GM10266 (cell line): ENCODE results near the gene GAREM1.

Experiments used
- DNase-seq: peaks from one replicate; pipeline ENCODE4 v3.0.0; 2012; ENCODE audit errors: extremely low spot score
- CTCF ChIP-seq: IDR thresholded peaks from 2 replicates; pipeline ENCODE4 v1.5.1; 2012; ENCODE audit warnings: mild to moderate bottlenecking, low read depth; ENCODE audit not compliant: control insufficient read depth, insufficient read depth; ENCODE audit errors: missing control alignments

The GAREM1 gene

GRCh38 chr18:32455361-32455760 lies 15.3 kb downstream of the GAREM1 start:
- DNase-seq = no peak

GRCh38 chr18:32454593-32454992 lies 16.1 kb downstream of the GAREM1 start:
- no peak for TF ChIP-seq CTCF
- no peak for DNase-seq

More at GRCh38 chr18:32455361-32455760, 15.3 kb downstream of the GAREM1 start:
- no peak for TF ChIP-seq CTCF

GRCh38 chr18:32450874-32451273 lies 19.8 kb downstream of the GAREM1 start:
- TF ChIP-seq CTCF = no peak
- no peak for DNase-seq

GRCh38 chr18:32450026-32450691 lies 20.5 kb downstream of the GAREM1 start:
- TF ChIP-seq CTCF = no peak
- DNase-seq = no peak

GRCh38 chr18:32446780-32447179 lies 23.9 kb downstream of the GAREM1 start:
- DNase-seq = no peak
- TF ChIP-seq CTCF = no peak

- no peak for DNase-seq
Observed at GRCh38 chr18:32445846-32446245, 24.8 kb downstream of the GAREM1 start.

More at GRCh38 chr18:32445846-32446245, 24.8 kb downstream of the GAREM1 start:
- TF ChIP-seq CTCF = no peak
